ENCODE data around the gene IGF2.
"Not testable (repeated sequence)": the region's sequence is repeated elsewhere in the genome, so short reads cannot be mapped to it uniquely, and the experiment has no call there.

The IGF2 gene

DNA sequence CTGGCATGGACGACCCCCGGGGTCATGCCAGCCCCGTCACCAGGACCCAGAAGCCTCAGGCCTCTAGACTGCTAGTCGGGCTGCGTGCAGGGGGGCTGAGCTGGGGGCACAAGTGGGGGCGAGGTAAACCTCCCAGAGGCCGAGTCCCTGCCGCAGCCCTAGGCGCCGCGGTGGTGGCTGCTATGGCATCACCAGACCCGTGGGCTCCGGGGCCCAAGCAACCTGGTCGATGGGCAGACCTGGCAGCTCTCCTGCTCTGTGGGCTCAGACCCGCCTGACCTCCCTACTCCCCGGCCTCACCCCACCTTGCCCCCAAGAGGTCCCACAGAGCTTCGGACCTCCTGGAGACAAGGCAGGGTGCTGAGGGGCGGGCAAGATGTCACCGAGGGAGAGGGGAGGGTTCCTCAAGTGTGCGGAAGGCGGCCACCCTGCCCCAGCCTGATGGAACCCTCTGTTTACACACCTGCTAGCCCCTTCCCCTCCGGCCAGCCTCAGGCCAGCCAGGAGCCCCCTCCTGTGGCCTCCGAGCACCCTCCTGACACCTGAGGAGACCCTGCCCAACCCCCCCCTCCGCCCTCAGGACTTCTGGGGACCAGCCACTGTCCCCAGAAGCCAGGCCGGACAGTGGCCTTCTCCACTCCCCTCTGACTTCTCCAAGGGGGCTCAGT is 9.4 kb downstream of the IGF2 start:
- in situ Hi-C loops (cut with MboI; ENCODE audit: low pct_unique_long_range_greater_than_20kb, low sequenced_read_pairs): no loop called here
- DNase-seq: no peak

DNA sequence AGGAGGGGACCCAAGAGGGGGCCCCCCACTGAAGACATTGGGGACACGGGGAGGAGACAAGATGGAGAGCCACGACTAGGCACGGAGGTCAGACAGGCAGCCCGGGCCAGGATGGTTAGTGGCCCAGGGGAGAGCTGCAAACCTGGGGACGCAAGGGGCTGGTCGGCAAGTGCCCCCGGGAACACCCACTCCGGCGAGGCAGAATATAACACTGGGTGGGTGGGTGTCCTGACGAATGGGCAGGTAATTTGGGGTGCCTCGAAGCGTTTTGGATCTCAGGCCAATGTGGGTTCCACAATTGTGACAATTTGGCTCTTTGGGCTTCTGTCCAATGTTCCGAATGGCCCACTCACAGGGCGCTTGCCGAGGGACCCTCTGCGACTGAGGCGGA is 9.9 kb downstream of the IGF2 start:
- in situ Hi-C loops (cut with MboI; ENCODE audit: low pct_unique_long_range_greater_than_20kb, low sequenced_read_pairs): no loop called here
- no peak for DNase-seq

DNA sequence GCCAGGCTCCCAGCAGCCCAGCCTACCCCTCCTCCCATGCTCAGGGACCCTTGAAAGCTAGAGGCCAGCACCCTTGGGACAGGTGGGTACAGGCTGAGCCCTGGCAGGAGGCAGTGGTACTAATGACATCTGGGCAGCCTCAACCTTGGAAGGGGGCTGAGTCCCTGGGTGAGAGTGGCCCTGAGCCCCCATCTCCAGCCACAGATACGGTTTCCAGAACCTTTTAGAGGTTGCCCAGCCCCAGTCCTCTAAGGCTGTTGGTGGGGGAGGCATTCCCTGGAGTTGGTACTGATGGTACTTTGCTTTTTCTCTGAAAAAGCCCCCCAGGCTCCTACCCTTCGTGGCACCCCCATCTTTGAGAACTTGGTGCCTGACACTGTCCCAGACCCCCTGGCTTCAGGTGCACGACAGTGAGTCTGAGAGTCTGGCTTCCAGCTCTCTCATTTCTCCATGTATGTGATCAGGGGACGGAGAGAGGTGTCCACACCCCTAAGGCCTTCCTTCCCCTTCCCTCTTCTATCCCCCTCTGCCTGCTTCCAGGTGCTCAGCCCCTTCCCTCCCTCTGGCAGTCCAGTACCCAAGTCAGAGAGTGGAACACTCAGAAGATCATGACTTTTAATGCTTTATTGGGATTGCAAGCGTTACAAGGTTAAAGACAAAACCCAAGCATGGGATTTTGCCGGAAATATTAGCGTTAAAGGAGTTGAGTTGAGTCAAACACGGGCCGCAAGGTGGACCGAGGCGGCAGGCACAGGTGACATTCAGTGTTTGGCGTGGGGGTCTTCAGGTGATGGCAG is 10.5 kb downstream of the IGF2 start:
- no peak for DNase-seq
- in situ Hi-C loops (cut with MboI; ENCODE audit: low pct_unique_long_range_greater_than_20kb, low sequenced_read_pairs): no loop called here

DNA sequence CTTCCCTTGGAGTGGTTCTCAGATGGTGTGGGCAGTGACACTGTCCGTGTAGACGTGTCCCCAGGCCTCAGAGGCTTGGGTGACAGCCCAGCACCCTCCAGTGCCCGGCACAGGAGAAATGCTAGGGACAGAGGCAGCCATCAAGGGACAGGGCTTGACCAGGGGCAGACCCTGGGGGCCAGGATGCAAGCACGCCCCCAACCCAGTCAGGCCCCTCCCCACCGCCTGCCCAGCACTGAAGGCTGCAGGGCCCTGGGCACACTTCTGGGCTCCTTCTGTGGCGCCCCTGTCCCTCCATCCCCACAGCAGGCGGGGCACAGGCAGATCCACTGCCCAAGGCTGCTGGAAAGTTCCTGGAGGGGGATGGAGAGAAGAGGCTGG is 11.1 kb downstream of the IGF2 start:
- in situ Hi-C loops (cut with MboI; ENCODE audit: low pct_unique_long_range_greater_than_20kb, low sequenced_read_pairs): no loop called here
- no peak for DNase-seq

DNA sequence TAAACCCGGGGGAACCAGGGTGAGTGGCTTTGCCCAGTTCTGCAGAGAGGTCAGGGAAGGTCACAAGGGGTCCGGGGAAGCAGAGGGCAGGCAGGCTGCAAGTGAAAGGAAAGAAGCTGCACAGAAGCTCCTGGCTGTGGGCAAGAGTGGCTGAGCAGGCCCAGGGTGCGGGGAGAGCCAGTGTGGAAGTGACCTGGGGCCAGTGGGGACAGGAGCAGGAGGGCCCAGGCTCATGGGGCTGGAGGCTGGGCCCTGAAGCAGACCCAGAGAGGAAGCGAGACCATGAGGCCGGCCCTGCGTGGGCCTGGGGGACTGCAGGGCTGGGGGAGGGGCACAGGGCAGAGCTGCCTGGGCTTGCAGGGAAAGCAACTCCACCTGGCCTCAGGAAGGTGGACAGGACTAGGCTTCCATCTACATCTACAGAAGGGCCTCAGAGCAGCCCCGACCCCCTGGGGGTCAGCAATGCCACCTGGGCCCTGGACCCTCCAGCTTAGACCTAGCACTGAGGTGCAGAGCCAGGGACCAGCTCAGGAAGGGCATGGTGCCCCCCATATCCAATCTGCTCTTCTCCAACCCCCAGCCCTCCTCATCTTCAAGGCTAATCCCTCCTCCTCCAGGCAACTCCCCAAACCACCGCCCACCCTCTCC is 11.6 kb downstream of the IGF2 start:
- in situ Hi-C loops (cut with MboI; ENCODE audit: low pct_unique_long_range_greater_than_20kb, low sequenced_read_pairs): no loop called here
- no peak for DNase-seq

DNA sequence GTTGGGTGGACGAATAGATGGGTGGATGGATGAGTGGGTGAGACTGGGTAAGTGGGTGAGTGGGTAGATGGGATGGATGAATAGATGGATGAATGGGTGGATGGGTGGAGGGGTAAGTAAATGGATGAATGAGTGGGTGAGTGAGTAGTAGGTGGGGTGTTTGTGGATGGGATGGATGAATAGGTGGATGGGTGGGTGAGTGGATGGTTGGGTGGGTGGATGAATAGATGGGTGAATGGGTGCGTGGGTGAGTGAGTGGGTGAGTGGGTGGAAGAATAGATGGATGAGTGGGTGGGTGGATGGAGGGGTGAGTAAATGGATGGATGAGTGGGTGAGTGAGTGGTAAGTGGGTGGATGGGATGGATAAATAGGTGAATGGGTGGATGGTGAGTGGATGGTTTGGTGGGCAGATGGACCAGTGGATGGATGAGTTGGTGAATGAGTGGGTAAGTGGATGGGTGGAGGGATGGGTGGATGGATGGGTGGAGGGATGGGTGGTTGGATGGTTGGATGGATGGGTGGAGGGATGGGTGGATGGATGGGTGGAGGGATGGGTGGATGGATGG is 12.6 kb downstream of the IGF2 start:
- in situ Hi-C loops (cut with MboI; ENCODE audit: low pct_unique_long_range_greater_than_20kb, low sequenced_read_pairs): no loop called here
- no peak for DNase-seq

DNA sequence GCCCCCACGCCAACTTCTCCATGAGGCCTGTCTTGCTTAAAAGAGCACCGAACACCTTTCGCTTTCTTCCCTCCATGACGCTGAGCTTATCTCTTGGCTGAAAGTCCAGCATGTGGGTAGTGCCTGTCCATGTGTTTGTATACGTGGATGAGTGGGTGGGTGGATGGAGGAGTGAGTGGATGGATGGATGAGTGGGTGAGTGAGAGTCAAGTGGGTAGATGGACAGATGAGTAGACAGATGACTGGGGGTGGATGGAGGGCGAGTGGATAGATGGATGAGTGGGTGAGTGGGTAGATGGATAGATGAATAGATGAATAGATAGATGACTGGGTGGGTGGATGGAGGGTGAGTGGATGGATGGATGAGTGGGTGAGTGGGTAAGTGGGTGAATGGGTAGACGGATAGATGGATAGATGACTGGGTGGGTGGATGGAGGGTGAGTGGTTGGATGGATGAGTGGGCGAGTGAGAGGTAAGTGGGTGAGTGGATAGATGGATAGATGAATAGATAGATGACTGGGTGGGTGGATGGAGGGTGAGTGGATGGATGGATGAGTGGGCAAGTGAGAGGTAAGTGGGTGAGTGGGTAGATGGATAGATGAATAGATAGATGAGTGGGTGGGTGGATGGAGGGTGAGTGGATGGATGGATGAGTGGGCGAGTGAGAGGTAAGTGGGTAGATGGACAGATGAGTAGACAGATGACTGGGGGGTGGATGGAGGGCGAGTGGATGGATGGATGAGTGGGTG is 14.3 kb downstream of the IGF2 start:
- in situ Hi-C loops (cut with MboI; ENCODE audit: low pct_unique_long_range_greater_than_20kb, low sequenced_read_pairs): not testable (repeated sequence)

DNA sequence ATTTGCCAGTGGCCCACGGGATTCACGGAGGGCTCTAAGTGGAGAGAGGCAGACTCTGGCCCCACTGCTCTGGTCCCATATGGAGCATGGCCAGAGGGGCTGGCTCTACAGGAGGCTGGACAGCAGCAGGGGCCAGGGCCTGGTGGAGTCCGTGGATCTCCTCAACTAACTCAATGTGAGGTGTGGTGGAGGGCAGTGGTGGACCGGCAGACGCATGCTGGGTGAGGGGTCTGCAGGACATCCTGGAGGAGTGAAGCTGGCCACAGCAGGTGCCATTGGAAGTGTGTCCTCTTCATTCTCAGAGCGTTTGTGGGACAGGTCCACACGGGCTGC is 15.6 kb downstream of the IGF2 start:
- no peak for DNase-seq
- in situ Hi-C loops (cut with MboI; ENCODE audit: low pct_unique_long_range_greater_than_20kb, low sequenced_read_pairs): no loop called here

More for the DNA sequence above, 14.3 kb downstream of the IGF2 start:
- not testable (repeated sequence) for DNase-seq

DNA sequence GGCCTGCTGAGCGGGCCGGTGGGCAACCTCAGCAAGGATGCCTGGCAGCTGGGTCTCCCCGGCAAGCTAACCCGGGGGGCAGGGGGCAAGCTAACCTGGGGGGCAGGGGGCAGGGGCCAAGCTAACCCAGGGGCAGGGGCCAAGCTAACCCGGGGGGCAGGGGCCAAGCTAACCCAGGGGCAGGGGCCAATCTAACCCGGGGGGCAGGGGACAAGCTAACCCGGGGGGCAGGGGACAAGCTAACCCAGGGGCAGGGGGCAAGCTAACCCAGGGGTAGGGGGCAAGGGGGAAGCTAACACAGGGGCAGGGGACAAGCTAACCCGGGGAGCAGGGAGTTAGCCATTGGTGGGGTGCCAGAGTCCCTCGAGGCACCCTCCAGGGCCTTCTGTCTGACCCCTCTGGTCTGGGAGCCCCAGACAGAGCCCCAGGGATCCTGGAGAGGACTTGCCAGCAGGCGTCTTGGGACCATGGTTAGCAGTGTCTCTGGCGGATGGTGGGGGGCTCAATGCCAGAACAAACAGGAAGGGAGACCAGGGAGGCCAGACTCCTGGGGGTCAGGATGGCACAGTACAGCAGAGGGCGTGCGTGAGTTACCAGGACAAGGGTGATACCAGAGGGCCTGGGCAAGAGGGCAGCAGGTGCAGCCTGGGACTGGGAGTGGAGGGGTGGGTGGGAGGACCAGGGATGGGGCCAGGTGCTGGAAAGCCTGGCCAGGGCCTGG is 16.1 kb downstream of the IGF2 start:
- no peak for DNase-seq
- in situ Hi-C loops (cut with MboI; ENCODE audit: low pct_unique_long_range_greater_than_20kb, low sequenced_read_pairs): no loop called here

DNA sequence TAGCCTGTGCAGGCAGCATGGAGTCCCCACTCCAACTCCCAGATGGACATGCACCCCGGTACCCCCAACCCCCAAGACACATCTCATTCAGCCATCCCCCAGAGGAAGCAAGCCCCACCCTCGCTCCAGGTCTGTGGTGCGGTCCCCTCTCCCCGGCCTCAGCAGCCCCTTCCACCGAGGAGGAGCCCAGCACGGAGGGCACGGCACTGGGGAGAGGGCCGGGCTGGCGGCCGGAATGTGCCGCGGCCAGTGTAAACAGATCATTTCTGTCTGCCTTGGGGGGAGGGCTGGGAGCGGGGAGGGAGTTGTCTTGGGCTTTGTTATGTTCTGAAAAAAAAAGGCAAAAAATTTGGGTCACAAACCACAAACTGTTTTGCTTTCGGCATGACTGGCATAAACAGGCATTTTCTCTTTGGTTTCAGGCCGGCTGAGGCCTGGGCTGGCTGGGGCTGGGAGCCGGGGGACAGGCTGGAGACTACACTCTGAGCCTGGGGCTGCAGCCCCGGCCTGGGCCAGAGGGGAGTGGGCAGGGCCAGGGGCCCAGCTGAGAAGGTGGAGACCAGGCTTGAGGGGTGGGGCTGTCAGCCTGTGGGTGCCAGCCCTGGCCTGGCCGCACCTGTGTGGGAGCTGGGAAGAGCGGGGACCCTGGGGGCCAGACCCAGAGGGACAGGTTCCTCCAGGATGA is 16.8 kb downstream of the IGF2 start:
- DNase-seq: no peak
- in situ Hi-C loops (cut with MboI; ENCODE audit: low pct_unique_long_range_greater_than_20kb, low sequenced_read_pairs): no loop called here

DNA sequence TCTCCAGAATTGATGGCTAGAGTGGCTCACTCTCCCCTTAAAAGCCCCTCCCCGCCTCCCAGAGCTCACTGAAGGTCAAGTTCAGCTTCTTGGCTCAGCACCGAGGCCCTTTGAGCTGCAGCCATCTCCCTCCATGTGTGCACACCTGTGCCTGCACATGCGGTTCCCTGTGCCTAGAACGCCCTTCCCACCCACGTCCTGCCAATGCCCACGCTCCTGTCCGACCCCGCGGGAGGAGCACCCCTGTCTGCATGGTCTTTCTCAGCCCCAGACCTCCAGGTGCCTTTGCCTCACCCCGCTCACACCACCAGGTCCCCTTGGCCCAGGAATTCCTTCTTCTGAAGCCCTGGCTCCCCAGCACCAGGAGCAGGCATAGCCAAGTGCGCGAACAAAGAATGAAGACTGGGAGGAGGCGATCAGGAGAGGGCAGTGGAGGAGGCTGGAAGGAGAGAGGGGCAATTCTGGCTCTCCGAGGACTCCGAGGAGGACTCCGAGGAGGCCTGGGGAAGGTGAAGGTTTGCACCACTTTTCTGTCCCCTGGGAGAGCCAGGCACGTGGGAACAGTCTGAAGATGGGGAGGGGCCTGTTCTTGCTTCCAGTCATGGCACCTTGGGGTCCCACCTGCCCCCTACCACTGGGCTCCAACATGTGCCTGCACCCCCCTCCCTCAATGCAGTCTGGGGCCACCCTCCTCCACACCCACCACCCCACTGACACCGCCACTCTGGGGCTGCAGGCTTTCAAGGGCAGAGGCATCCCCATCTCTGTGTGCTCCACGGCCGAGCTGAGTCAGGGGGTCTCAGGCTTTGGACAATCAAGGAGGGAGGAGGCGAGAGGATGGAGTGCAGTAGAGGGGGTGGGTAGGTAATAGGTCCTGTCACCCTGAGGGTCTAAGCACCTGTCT is 17.7 kb downstream of the IGF2 start:
- in situ Hi-C loops (cut with MboI; ENCODE audit: low pct_unique_long_range_greater_than_20kb, low sequenced_read_pairs): no loop called here
- DNase-seq: no peak

DNA sequence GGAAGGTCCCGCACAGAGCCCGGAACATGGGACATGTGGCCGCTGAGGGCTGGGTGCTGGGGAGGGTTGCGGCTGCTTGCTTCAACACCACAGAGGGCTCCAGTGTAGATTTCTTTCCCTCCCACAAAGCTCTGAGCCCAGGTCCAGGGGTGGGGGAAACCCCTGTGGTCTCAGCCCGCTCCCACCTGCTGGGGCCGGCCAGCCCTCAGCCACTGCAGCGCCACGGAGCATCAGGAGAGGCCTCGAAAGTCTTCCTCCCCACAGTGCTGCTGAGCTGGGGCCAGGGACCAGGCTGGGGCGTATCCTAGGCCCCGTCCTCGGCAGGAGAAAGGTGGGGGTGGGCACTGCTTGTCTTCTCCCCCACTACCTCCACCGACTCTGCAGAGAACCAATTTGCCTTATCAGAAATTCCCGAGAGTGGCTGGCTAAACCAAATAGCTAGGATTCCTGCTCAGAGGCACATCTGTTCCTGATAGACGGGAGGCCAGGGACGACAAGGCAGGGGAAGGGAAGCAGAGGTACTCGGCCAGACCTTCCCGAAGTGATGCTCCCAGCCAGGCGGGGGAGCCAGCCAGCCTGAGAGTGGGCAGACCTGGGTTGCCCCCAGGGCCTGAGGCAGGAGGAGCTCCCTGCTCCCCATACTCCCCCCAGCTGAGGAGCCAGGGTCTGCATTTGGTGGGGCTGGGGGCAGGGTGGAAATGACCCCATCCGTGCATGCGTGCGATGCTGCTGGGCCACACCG is 18.7 kb downstream of the IGF2 start:
- in situ Hi-C loops (cut with MboI; ENCODE audit: low pct_unique_long_range_greater_than_20kb, low sequenced_read_pairs): no loop called here
- no peak for DNase-seq

DNA sequence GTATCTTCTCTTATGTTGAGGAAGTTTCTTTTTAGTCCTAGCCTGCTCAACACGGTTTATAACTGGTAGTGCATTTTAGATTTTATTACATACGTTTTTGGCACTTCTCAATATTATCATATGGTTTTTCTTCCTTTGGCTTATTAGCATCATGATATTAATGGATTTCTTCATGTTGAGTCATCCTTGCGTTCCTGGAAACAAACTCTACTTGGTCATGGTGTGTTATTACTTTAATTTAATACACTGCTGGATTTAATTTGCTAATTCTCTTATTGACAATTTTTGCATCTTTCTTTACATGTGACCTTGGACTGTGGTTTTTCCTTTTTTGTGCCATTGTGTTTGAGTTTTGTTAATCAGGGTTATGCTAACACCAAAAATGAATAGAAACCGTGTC is 20.5 kb downstream of the IGF2 start:
- in situ Hi-C loops (cut with MboI; ENCODE audit: low pct_unique_long_range_greater_than_20kb, low sequenced_read_pairs): no loop called here
- DNase-seq: no peak

DNA sequence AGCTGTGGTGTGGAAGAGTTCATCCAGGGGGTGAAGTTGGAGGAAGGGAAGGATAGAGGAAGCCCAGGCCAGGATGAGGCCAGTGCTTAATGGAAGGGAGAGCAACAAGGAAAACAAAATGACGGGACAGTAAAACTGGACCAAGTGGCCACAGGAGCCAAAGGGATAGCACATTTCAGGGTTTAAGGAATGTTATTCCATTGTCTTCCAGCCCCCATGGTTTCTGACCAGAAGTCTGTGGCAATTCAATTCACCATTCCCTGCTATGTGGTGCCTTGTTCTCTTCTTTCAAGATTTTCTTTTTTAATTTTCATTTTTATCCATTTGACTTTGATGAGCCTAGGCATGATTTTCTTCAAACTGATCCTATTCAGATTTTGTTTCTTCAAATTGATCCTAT is 22.5 kb downstream of the IGF2 start:
- no peak for DNase-seq
- in situ Hi-C loops (cut with MboI; ENCODE audit: low pct_unique_long_range_greater_than_20kb, low sequenced_read_pairs): no loop called here

DNA sequence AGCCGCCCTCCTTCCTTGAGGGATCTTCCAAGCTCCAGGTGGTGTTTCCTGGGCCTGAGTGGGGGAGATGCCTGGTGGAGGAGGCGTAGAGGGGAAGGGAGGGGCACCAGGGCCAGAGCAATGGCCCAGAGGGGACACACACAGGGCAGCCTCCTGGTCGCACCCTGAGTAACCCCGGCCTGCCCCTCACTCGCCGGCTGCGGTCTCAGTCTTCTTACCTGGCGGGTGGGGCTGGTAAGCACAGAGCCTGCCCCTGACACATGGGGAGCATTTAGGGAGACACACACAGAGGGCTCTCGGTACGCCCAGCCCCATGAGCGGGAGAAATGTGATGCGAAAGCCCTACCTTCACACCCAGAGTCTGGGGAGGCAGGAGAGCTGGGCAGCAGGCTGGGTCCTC is 23.9 kb downstream of the IGF2 start:
- no peak for DNase-seq
- in situ Hi-C loops (cut with MboI; ENCODE audit: low pct_unique_long_range_greater_than_20kb, low sequenced_read_pairs): no loop called here

DNA sequence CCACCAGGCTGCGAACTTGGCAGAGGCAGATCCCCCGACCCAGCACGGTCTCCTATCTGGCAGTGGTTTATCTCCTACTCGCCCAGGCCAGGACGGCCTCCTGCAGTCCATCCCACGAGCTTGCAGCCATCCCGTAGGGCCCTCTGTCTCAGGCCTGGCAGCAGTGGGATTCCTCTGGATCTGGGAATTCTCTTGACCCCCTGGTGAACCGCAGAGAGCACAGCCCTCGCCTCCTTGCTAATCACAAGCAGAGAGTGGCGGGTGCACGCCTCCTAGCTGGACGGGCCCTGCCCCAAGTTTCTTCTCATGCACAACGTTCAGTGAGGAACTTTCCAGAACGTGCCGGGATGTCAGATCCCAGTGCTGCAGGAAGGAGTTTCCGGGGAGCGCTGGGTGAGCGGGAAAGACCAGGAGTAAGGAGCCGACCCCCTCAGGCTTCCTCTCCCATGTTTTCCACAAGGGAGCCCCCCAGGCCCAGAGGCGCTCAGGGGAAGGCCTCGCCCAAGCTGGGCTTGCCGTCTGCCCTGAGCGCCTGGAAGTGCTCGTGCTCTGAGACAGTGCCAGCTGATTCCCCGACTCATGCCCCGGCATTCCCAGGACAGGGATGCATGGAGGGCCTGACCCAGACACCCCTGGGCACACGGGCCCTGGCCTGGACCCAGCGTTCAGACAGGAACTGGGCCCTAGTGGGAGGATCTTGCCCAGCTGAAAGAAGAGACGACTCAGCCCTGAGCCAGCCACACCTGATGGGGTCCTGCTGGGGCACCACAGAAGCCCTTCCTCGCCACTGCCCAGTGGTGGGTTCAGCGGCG is 24.6 kb downstream of the IGF2 start:
- in situ Hi-C loops (cut with MboI; ENCODE audit: low pct_unique_long_range_greater_than_20kb, low sequenced_read_pairs): no loop called here
- no peak for DNase-seq

All from KBM-7 (cell line).